Neural cell (in vitro differentiated cells): ENCODE data around the gene BAAT. TPM values are rescaled to one million over a fixed set of nuclear protein-coding genes. Genes with fewer than 3 reads are reported as not detected.

Source experiments
- H2AFZ ChIP-seq: fragments of 200-600, 300-800 bp; sonication (generic), shearing (Covaris generic); 2 replicates; pipeline ENCODE4 v1.6.0; 2014; ENCODE audit warnings: low read depth, mild to moderate bottlenecking, antibody characterized with exemption, low read length, moderate library complexity
- H3F3A ChIP-seq: fragments of 200-600 bp; shearing (Covaris generic); 2 replicates; pipeline ENCODE4 v1.6.1; 2016; ENCODE audit warnings: mild to moderate bottlenecking, moderate library complexity, mixed read lengths, antibody characterized with exemption, low read length; ENCODE audit not compliant: insufficient read depth, poor library complexity, severe bottlenecking
- H3K27ac ChIP-seq: fragments of 200-600, 300-800 bp; sonication (generic), shearing (Covaris generic); 2 replicates; pipeline ENCODE4 v1.5.1; 2014; ENCODE audit warnings: mild to moderate bottlenecking, low read length, moderate library complexity
- H3K27me3 ChIP-seq: fragments of 300-800, 200-600 bp; sonication (generic), shearing (Covaris generic); 2 replicates; pipeline ENCODE4 v1.6.0; 2014; ENCODE audit warnings: mild to moderate bottlenecking, low read depth, low read length, moderate library complexity; ENCODE audit not compliant: insufficient read depth
- H3K36me3 ChIP-seq: fragments of 300-800, 200-600 bp; sonication (generic), shearing (Covaris generic); 2 replicates; pipeline ENCODE4 v1.5.1; 2014; ENCODE audit warnings: mild to moderate bottlenecking, antibody characterized with exemption, low read length, moderate library complexity; ENCODE audit not compliant: insufficient read depth
- H3K4me2 ChIP-seq: fragments of 300-800, 200-600 bp; sonication (generic), shearing (Covaris generic); 2 replicates; pipeline ENCODE4 v1.6.0; 2014; ENCODE audit warnings: mild to moderate bottlenecking, low read length
- H3K4me3 ChIP-seq: fragments of 300-800, 200-600 bp; sonication (generic), shearing (Covaris generic); 2 replicates; pipeline ENCODE4 v1.5.1; 2014; ENCODE audit warnings: mild to moderate bottlenecking, low read length, moderate library complexity
- H3K79me2 ChIP-seq: fragments of 200-600 bp; shearing (Covaris generic); replicated peaks from 2 replicates; pipeline ENCODE4 v1.6.0; 2014; ENCODE audit warnings: mild to moderate bottlenecking, low read length, moderate library complexity; ENCODE audit not compliant: insufficient read depth
- H3K9ac ChIP-seq: fragments of 300-800, 200-600 bp; sonication (generic), shearing (Covaris generic); 2 replicates; pipeline ENCODE4 v1.6.1; 2016; ENCODE audit warnings: mild to moderate bottlenecking, low read length, mixed read lengths
- H3K9me2 ChIP-seq: fragments of 200-600 bp; shearing (Covaris generic); 2 replicates; pipeline ENCODE4 v1.6.1; 2016; ENCODE audit warnings: mild to moderate bottlenecking, low read length, mixed read lengths; ENCODE audit not compliant: insufficient read depth
- H3K9me3 ChIP-seq: fragments of 200-600, 300-800 bp; sonication (generic), shearing (Covaris generic); 2 replicates; pipeline ENCODE4 v1.6.1; 2016; ENCODE audit warnings: mild to moderate bottlenecking, mixed run types, low read length, moderate library complexity, mixed read lengths
- H4K20me1 ChIP-seq: fragments of 200-600 bp; shearing (Covaris generic); 2 replicates; pipeline ENCODE4 v1.6.1; 2016; ENCODE audit warnings: mild to moderate bottlenecking, mixed run types; ENCODE audit not compliant: insufficient read depth
- CTCF ChIP-seq: fragments of 450-650 bp; IDR thresholded peaks from 2 replicates; pipeline ENCODE4 v1.5.1; 2014; ENCODE audit warnings: antibody characterized with exemption, mild to moderate bottlenecking, moderate library complexity; ENCODE audit not compliant: poor library complexity, severe bottlenecking
- EP300 ChIP-seq: fragments of 450-650 bp; conservative IDR thresholded peaks from 2 replicates; pipeline ENCODE4 v1.6.1; 2014; ENCODE audit warnings: antibody characterized with exemption, mild to moderate bottlenecking, moderate library complexity; ENCODE audit not compliant: poor library complexity, severe bottlenecking
- EZH2 ChIP-seq: fragments of 200-600, 300-800 bp; shearing (Covaris generic), sonication (generic); IDR thresholded peaks from 2 replicates; pipeline ENCODE4 v1.6.1; 2014; ENCODE audit warnings: antibody characterized with exemption, low read length, borderline replicate concordance, mild to moderate bottlenecking; ENCODE audit not compliant: insufficient read depth, poor library complexity, severe bottlenecking
- MXI1 ChIP-seq: fragments of 450-650 bp; conservative IDR thresholded peaks from 2 replicates; pipeline ENCODE4 v1.6.1; 2014; ENCODE audit warnings: antibody characterized with exemption, mild to moderate bottlenecking; ENCODE audit not compliant: poor library complexity, severe bottlenecking
- POLR2AphosphoS5 ChIP-seq: IDR thresholded peaks from 2 replicates; pipeline ENCODE4 v1.6.1; 2012
- RAD21 ChIP-seq: fragments of 450-650 bp; conservative IDR thresholded peaks from 2 replicates; pipeline ENCODE4 v1.6.1; 2014; ENCODE audit warnings: antibody characterized with exemption, mild to moderate bottlenecking, moderate library complexity
- REST ChIP-seq: IDR thresholded peaks from 2 replicates; pipeline ENCODE4 v1.6.1; 2012; ENCODE audit warnings: borderline replicate concordance
- SMC3 ChIP-seq: fragments of 450-650 bp; conservative IDR thresholded peaks from 2 replicates; pipeline ENCODE4 v1.6.1; 2014; ENCODE audit warnings: antibody characterized with exemption, mild to moderate bottlenecking, moderate library complexity; ENCODE audit not compliant: poor library complexity
- TAF1 ChIP-seq: IDR thresholded peaks from 2 replicates; pipeline ENCODE4 v1.6.1; 2012; ENCODE audit warnings: low read depth
- polyA plus RNA-seq: library from polyadenylated mRNA; depleted of rRNA; stranded (reverse); fragments of >200 nt; gene quantifications from 2 replicates; pipeline ENCODE4 v1.2.3, GENCODE V29; 2014

Gene BAAT
- polyA plus RNA-seq, 1 donor from 2014 or later, result 0.61 TPM

- Histone ChIP-seq H3K4me2 (no peak overlapping the region), H3K9me3 (no peaks in the 10 kb centered on the region), H3K4me3 (no peak overlapping the region), H3K79me2 (no peaks in the 10 kb centered on the region), H3K36me3 (no peaks in the 10 kb centered on the region), H2AFZ (no peak overlapping the region), H3K27ac (no peak overlapping the region), H3K9ac (no peak overlapping the region), H3F3A (no peaks in the 10 kb centered on the region), H3K27me3 (no peaks in the 10 kb centered on the region), H3K9me2 (no peaks in the 10 kb centered on the region), H4K20me1 (no peaks in the 10 kb centered on the region)
- TF ChIP-seq EZH2 (no peak), EP300 (no peak)
These were observed 67.1 kb downstream of the BAAT start for GRCh38 chr9:101317735-101318134.

- Histone ChIP-seq H2AFZ (no peak overlapping the region), H3K36me3 (no peaks in the 10 kb centered on the region), H4K20me1 (no peaks in the 10 kb centered on the region), H3K27me3 (no peaks in the 10 kb centered on the region), H3K4me2 (no peak overlapping the region), H3F3A (no peaks in the 10 kb centered on the region), H3K79me2 (no peaks in the 10 kb centered on the region), H3K9me2 (no peaks in the 10 kb centered on the region), H3K27ac (no peak overlapping the region), H3K9ac (no peak overlapping the region), H3K9me3 (no peaks in the 10 kb centered on the region), H3K4me3 (no peak overlapping the region)
- TF ChIP-seq EP300 (no peak), CTCF (no peak), SMC3 (no peak), MXI1 (no peak), REST (no peak), EZH2 (no peak), RAD21 (no peak), POLR2AphosphoS5 (no peak), TAF1 (no peak)
These were observed 69.7 kb downstream of the BAAT start for GRCh38 chr9:101315112-101315450.

- H4K20me1 ChIP-seq, result no peaks in the 10 kb centered on the region
- H3K27me3 ChIP-seq, result no peaks in the 10 kb centered on the region
- H3K36me3 ChIP-seq, result no peaks in the 10 kb centered on the region
- H3K9me3 ChIP-seq, result no peaks in the 10 kb centered on the region
- H3K4me2 ChIP-seq, result no peak overlapping the region
- no peaks in the 10 kb centered on the region for H3F3A ChIP-seq
- no peak overlapping the region for H3K9ac ChIP-seq
- no peak overlapping the region for H3K4me3 ChIP-seq
- no peaks in the 10 kb centered on the region for H3K9me2 ChIP-seq
- no peak overlapping the region for H2AFZ ChIP-seq
- no peak overlapping the region for H3K27ac ChIP-seq
- TF ChIP-seq RAD21 (no peak), EP300 (no peak), SMC3 (no peak), REST (no peak), CTCF (no peak), EZH2 (no peak), POLR2AphosphoS5 (no peak), TAF1 (no peak), MXI1 (no peak)
- no peaks in the 10 kb centered on the region for H3K79me2 ChIP-seq
These were observed 72.1 kb downstream of the BAAT start for GRCh38 chr9:101312661-101313060.
